Peyer's patch (tissue), 4 donors: ENCODE data around the gene CTNNA2. TPM values are rescaled to one million over a fixed set of nuclear protein-coding genes. Genes with fewer than 3 reads are reported as not detected.

Experiments
- DNase-seq, 3 donors: peaks; one replicate each; pipeline ENCODE4 v3.0.0-alpha.2; 2017 to 2019
- H3K27ac ChIP-seq, 4 donors: fragments of 200-600 bp; sonication (generic); one replicate each; pipeline ENCODE4 v1.5.1; 2016 to 2019
- H3K27me3 ChIP-seq, 2 donors: fragments of 200-600 bp; sonication (generic); one replicate each; pipeline ENCODE4 v1.5.1; 2019
- H3K36me3 ChIP-seq, 3 donors: fragments of 200-600 bp; sonication (generic); one replicate each; pipeline ENCODE4 v1.5.1; 2016 to 2019
- H3K4me1 ChIP-seq, 4 donors: fragments of 200-600 bp; sonication (generic); one replicate each; pipeline ENCODE4 v1.5.1; 2016 to 2019
- H3K4me3 ChIP-seq, 4 donors: fragments of 200-600 bp; sonication (generic); 1 replicate in 3 of 4; 2 replicates in 1 of 4; pipeline ENCODE4 v1.5.1; 2016 to 2019; ENCODE audit warnings: mild to moderate bottlenecking in 1 of 4
- H3K9me3 ChIP-seq, 4 donors: fragments of 200-600 bp; sonication (generic); one replicate each; pipeline ENCODE4 v1.5.1; 2016 to 2019; ENCODE audit warnings: mild to moderate bottlenecking in 1 of 4
- CTCF ChIP-seq, 6 experiments: fragments of 450-650 bp in 4 of 6; fragments of 200-600 bp in 2 of 6; sonication (generic) in 1 of 6; IDR thresholded peaks; one replicate each; pipeline ENCODE4 v1.5.1; 2017 to 2019; ENCODE audit warnings: antibody characterized with exemption in 6 of 6, mild to moderate bottlenecking in 3 of 6, moderate library complexity in 1 of 6
- POLR2A ChIP-seq, 2 donors: fragments of 450-650 bp; IDR thresholded peaks; one replicate each; pipeline ENCODE4 v1.5.1; 2017; ENCODE audit warnings: antibody characterized with exemption in 2 of 2, mild to moderate bottlenecking in 2 of 2, moderate library complexity in 2 of 2
- total RNA-seq, 4 donors: library from RNA; depleted of rRNA; stranded (reverse); fragments of >200 nt; gene quantifications; one replicate each; pipeline ENCODE4 v1.1.0, GENCODE V29; 2016

CTNNA2 gene
- total RNA-seq, 4 donors from 2014 or later = 0.67 to 5.3 (median 0.88) TPM; not detected in 1

- TF ChIP-seq CTCF (IDR thresholded peaks at IDR 0.05) (no peak), POLR2A (IDR thresholded peaks at IDR 0.05) (no peak)
- no peak for DNase-seq
- Histone ChIP-seq H3K27ac (no peak within 1 kb of the TSS), H3K9me3 (no peaks in the 10 kb centered on the region), H3K27me3 (peaks cover 0 to 17% of the 10 kb centered on the region in 2 donors), H3K4me3 (peak within 1 kb of the TSS in 2 of 4 donors; percentile 33 to 41), H3K4me1 (peaks cover 0 to 6% (median 0%) of the 10 kb centered on the region in 4 donors), H3K36me3 (no peaks in the 10 kb centered on the region)
Observed at GRCh38 chr2:80303909-80304837, 791.3 kb downstream of the CTNNA2 start, which contains the start of gene LRRTM1. Gene LRRTM1 (minus strand): TSS chr2:80304752. CDS start chr2:80303819, 933 bp downstream.

- Histone ChIP-seq H3K27ac (no peak overlapping the region), H3K36me3 (no peaks in the 10 kb centered on the region), H3K9me3 (no peaks in the 10 kb centered on the region), H3K27me3 (no peaks in the 10 kb centered on the region), H3K4me1 (no peaks in the 10 kb centered on the region), H3K4me3 (no peak overlapping the region)
- TF ChIP-seq POLR2A (IDR thresholded peaks at IDR 0.05) (no peak), CTCF (IDR thresholded peaks at IDR 0.05) (no peak)
- no peak for DNase-seq
Observed at GRCh38 chr2:80311304-80311703, 798.5 kb downstream of the CTNNA2 start.

- H3K27ac ChIP-seq = no peak overlapping the region
- no peaks in the 10 kb centered on the region for H3K9me3 ChIP-seq
- no peaks in the 10 kb centered on the region for H3K27me3 ChIP-seq
- TF ChIP-seq POLR2A (IDR thresholded peaks at IDR 0.05) (no peak), CTCF (IDR thresholded peaks at IDR 0.05) (no peak)
- no peak overlapping the region for H3K4me3 ChIP-seq
- no peaks in the 10 kb centered on the region for H3K4me1 ChIP-seq
- no peaks in the 10 kb centered on the region for H3K36me3 ChIP-seq
- DNase-seq = no peak
Observed at GRCh38 chr2:80312282-80312839, 799.5 kb downstream of the CTNNA2 start.

GRCh38 chr2:80322311-80322920 lies 809.6 kb downstream of the CTNNA2 start:
- Histone ChIP-seq H3K4me3 (no peak overlapping the region), H3K27ac (no peak overlapping the region), H3K9me3 (no peaks in the 10 kb centered on the region), H3K36me3 (no peaks in the 10 kb centered on the region), H3K4me1 (no peaks in the 10 kb centered on the region), H3K27me3 (peaks cover 0 to 3% of the 10 kb centered on the region in 2 donors)
- no peak for DNase-seq
- TF ChIP-seq POLR2A (IDR thresholded peaks at IDR 0.05) (no peak), CTCF (IDR thresholded peaks at IDR 0.05) (no peak)

GRCh38 chr2:80322958-80323357 lies 810.1 kb downstream of the CTNNA2 start:
- TF ChIP-seq CTCF (IDR thresholded peaks at IDR 0.05) (no peak), POLR2A (IDR thresholded peaks at IDR 0.05) (no peak)
- H3K9me3 ChIP-seq = no peaks in the 10 kb centered on the region
- no peaks in the 10 kb centered on the region for H3K36me3 ChIP-seq
- H3K27me3 ChIP-seq = peaks cover 0 to 3% of the 10 kb centered on the region in 2 donors
- no peak overlapping the region for H3K27ac ChIP-seq
- no peaks in the 10 kb centered on the region for H3K4me1 ChIP-seq
- H3K4me3 ChIP-seq = no peak overlapping the region
- DNase-seq = no peak
